Activated CD4-positive, alpha-beta memory T cell treated with anti-CD3 and anti-CD28 coated beads, Interleukin-2, amount 10 ng/mL, durations not matched to agents 7 days and 5 days (primary cell): Measurements from ENCODE around the gene C1orf167. TPM values are rescaled to one million over a fixed set of nuclear protein-coding genes. Genes with fewer than 3 reads are reported as not detected.

Experiments
- CTCF ChIA-PET: fragments of 350-600 bp; sonication (Branson Sonifier 250); formaldehyde crosslinking; loops from one replicate; lab custom pipeline; 2021; ENCODE audit warnings: antibody characterized with exemption, inconsistent platforms; lab: Charles Lee
- POLR2A ChIA-PET: fragments of 350-600 bp; sonication (Branson Sonifier 250); formaldehyde crosslinking; loops from one replicate; lab custom pipeline; 2021; ENCODE audit warnings: antibody characterized with exemption; lab: Charles Lee
- DNase-seq: peaks from one replicate; pipeline ENCODE4 v3.0.0-alpha.2; 2020
- H3K27ac Mint-ChIP-seq: one replicate; pipeline ENCODE4 v1.8.0; 2021; ENCODE audit warnings: mild to moderate bottlenecking, mixed read lengths
- H3K27me3 Mint-ChIP-seq: one replicate; pipeline ENCODE4 v1.8.0; 2021; ENCODE audit warnings: mixed read lengths
- H3K36me3 Mint-ChIP-seq: one replicate; pipeline ENCODE4 v1.8.0; 2021; ENCODE audit warnings: low read depth, mixed read lengths
- H3K4me1 Mint-ChIP-seq: one replicate; pipeline ENCODE4 v1.8.0; 2021; ENCODE audit warnings: mixed read lengths
- H3K4me3 Mint-ChIP-seq: one replicate; pipeline ENCODE4 v1.8.0; 2021; ENCODE audit warnings: mild to moderate bottlenecking, mixed read lengths
- H3K9me3 Mint-ChIP-seq: one replicate; pipeline ENCODE4 v1.8.0; 2021; ENCODE audit warnings: mixed read lengths
- total RNA-seq, 2 experiments: library from RNA; stranded (reverse); gene quantifications; one replicate each; pipeline ENCODE4 v1.2.3, GENCODE V29; 2021

The C1orf167 gene
- total RNA-seq, 2 experiments from 2014 or later: 0.25 TPM; not detected in 1

DNA sequence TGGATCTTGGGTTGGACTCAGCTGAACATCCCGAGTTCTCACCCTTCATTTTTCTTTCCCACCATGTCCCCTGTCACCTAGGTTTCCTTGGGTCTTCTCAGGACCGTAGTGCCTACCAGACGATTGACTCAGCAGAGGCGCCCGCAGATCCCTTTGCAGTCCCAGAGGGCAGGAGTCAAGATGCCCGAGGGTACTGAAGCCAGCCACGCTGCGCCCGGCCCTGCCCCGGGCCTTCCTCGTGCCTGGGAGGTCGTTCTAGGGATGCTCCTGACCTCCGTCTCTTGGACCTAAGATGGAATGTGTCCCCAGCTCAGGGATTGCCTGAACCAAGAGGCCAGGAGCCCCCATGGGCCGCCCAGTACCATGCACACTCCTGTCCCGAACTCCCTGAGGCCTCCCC, 12.0 kb upstream of the C1orf167 start:
- no peaks in the 10 kb centered on the region for H3K9me3 Mint-ChIP-seq
- H3K27me3 Mint-ChIP-seq: no peaks in the 10 kb centered on the region
- H3K4me3 Mint-ChIP-seq: no peak overlapping the region
- H3K27ac Mint-ChIP-seq: no peak overlapping the region
- ChIA-PET POLR2A (interaction anchor here (0.8 to 2.3 kb wide), 3 partner anchors 14 to 158 kb away, joined by 3 to 12 read pairs (median 4); partner anchors contain the start of genes AGTRAP and FBXO6), CTCF (interaction anchor here (1.0 to 2.4 kb wide), 6 partner anchors 9 to 101 kb away, joined by 3 to 15 read pairs (median 8); partner anchors contain the start of gene FBXO6)
- no peak for DNase-seq
- H3K36me3 Mint-ChIP-seq: peaks cover 27% of the 10 kb centered on the region
- H3K4me1 Mint-ChIP-seq: peaks cover 39% of the 10 kb centered on the region

DNA sequence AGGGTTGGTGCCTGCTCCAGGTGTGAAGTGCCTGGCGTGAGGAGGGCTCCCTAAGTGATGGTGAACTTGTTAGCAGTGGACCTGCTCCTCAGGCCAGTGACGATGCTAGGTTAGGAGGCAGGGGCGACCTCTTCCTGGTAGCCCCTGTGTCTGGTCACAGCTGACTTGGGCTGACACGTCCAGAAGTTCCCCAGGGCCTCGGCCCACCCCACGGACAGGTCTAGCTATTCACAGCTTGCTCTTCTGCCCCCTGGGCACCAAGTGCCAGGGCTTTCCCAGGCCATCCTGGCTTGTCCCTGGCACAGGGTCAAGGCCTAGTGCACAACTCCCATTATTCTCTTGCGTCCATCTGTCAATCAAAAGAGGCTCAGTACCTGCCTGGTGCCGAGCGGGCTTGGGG, 10.9 kb upstream of the C1orf167 start:
- Mint-ChIP-seq H3K27ac (no peak overlapping the region), H3K4me3 (no peak overlapping the region), H3K4me1 (peaks cover 33% of the 10 kb centered on the region), H3K27me3 (peaks cover 5% of the 10 kb centered on the region), H3K36me3 (peaks cover 22% of the 10 kb centered on the region), H3K9me3 (no peaks in the 10 kb centered on the region)
- ChIA-PET POLR2A (no interaction called here), CTCF (no interaction called here)
- no peak for DNase-seq

DNA sequence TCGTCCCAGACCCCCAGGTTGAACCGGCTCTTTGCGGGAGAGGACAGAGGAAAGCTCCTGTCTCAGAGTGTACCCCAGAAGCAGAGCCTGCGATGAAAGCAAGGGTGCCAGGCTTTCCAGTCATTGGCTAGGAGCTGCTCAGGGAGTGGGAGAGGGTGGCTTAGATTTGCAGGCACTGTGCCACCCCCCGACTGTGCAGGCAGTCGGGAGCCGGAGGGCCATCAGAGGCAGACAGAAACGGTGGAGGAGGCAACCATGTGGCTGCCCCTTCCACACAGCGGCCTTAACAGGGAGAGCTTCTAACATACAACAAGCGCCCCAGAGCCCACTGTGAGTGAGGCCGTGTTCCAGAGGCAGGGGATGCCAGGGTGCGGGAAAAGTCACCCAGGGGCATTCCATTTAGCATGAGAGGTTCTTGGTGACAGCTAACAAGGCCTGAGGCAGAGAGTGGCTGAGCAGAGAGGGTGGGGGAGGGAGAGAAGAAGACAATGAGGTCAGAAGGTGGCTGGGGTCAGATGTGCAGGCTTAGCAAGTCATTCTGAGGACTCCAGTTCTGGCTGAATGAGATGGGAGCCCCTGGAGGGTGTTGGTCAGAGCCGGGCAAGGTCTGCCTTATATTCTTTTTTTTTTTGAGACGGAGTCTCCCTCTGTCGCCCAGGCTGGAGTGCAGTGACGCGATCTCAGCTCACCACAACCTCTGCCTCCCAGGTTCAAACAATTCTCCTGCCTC, 9.5 kb upstream of the C1orf167 start:
- H3K9me3 Mint-ChIP-seq: no peaks in the 10 kb centered on the region
- peaks cover 25% of the 10 kb centered on the region for H3K4me1 Mint-ChIP-seq
- no peak for DNase-seq
- peaks cover 15% of the 10 kb centered on the region for H3K27me3 Mint-ChIP-seq
- H3K36me3 Mint-ChIP-seq: peaks cover 14% of the 10 kb centered on the region
- no peak overlapping the region for H3K27ac Mint-ChIP-seq
- H3K4me3 Mint-ChIP-seq: no peak overlapping the region
- ChIA-PET CTCF (interaction anchor here (1.4 kb wide), 1 partner anchor 88 kb away, joined by 6 read pairs; the partner anchor contains the start of gene FBXO6), POLR2A (interaction anchor here (1.1 kb wide), 1 partner anchor 33 kb away, joined by 5 read pairs; no protein-coding TSS in a partner anchor)

DNA sequence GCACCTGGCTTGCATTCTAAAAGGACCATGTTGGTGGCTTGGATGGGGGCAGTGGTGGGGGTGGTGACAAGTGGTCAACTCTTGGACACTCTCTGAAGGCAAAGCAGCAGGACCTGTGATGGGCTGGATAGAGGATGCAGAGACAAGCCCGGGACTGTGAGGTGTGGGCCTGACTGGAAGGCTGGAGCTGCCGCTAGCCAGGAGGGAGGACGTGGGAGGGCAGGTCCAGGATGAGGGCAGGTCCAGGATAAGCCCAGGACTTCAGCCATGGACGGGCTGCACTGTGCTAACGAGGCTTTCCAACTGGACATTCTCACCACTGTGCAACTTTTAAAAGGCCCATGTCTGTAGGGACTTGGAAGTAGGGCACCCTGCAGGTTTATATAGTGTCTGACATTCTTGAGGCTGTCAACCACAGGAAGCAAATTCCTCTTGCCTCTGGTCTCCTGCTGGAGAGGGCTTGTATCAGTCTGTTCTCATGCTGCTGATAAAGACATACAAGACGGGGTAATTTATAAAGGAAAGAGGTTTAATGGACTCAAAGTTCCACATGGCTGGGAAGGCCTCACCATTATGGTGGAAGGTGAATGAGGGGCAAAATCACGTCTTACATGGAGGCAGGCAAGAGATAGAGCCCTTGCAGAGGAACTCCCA, 8.3 kb upstream of the C1orf167 start:
- Mint-ChIP-seq H3K27ac (no peak overlapping the region), H3K36me3 (peaks cover 9% of the 10 kb centered on the region), H3K9me3 (no peaks in the 10 kb centered on the region), H3K27me3 (peaks cover 15% of the 10 kb centered on the region), H3K4me1 (peaks cover 19% of the 10 kb centered on the region), H3K4me3 (no peak overlapping the region)
- CTCF ChIA-PET: interaction anchor here (0.7 kb wide), 1 partner anchor 12 kb away, joined by 4 read pairs; no protein-coding TSS in a partner anchor
- no peak for DNase-seq
- POLR2A ChIA-PET: no interaction called here

DNA sequence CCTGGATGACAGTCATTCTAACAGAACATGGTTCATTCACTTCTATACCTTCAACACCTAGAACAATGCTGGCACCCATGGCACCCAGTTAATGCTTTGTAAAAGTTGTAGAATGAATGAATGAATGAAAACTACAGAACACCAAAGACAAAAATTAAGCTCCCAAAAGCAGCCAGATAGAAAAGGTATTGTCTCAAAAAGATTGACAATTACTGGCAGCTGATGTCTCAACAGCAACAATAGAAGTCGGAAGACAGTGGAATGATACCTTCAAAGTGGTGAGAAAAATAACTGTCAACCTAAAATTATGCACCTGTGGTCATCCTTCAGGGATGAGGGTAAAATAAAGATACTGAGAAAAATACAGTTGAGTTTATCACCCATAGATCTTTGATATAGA, 4.9 kb upstream of the C1orf167 start:
- CTCF ChIA-PET: interaction anchor here (1.0 to 1.5 kb wide), 2 partner anchors 21 to 107 kb away, joined by 3 to 4 read pairs; partner anchors contain the start of gene AGTRAP
- Mint-ChIP-seq H3K4me1 (peaks cover 11% of the 10 kb centered on the region), H3K27me3 (peaks cover 29% of the 10 kb centered on the region), H3K4me3 (no peak overlapping the region), H3K9me3 (no peaks in the 10 kb centered on the region), H3K36me3 (no peaks in the 10 kb centered on the region), H3K27ac (no peak overlapping the region)
- POLR2A ChIA-PET: no interaction called here
- no peak for DNase-seq

DNA sequence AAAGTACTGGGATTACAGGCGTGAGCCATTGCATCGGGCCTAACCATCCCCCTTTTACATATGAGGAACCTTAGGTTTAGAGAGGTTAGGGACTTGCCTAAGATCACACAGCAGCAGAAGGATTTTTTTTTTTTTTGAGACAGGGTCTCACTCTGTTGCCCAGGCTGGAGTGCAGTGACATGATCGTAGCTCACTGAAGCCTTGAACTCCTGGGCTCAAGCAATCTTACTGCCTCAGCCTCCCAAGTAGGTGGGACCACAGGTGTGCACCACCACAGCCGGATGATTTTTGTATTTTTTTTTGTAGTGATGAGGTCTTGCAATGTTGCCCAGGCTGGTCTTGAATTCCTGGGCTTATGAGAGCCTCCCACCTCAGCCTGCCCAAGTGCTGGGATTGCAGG, 2.2 kb upstream of the C1orf167 start:
- CTCF ChIA-PET: no interaction called here

DNA sequence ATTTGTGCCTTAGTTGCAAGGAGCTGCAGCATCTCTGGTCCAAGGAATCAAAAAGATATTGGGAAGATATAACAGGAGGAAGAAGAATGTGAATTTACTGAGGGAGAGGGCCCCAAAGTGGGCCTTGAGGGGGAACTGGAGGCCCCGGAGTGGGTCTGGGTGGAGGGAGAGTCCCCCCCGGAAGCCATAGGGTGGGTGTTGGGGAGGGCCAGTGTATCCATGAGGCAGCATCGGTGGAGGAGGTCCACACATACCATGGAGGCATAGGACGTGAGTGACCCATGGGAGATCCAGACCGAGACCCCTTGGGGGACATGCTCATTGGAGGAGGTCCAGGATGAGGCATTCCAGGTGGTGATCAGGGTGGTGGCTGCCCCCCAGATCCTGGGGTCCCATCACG, 708 bp upstream of the C1orf167 start:
- POLR2A ChIA-PET: no interaction called here
- Mint-ChIP-seq H3K27ac (no peak overlapping the region), H3K4me1 (no peaks in the 10 kb centered on the region), H3K9me3 (no peaks in the 10 kb centered on the region), H3K27me3 (peaks cover 38% of the 10 kb centered on the region), H3K4me3 (no peak overlapping the region), H3K36me3 (no peaks in the 10 kb centered on the region)
- no peak for DNase-seq
- CTCF ChIA-PET: no interaction called here

More for the DNA sequence above, 2.2 kb upstream of the C1orf167 start:
- no peak for DNase-seq
- H3K27ac Mint-ChIP-seq: no peak overlapping the region
- peaks cover 44% of the 10 kb centered on the region for H3K27me3 Mint-ChIP-seq
- H3K4me3 Mint-ChIP-seq: no peak overlapping the region
- POLR2A ChIA-PET: no interaction called here
- no peaks in the 10 kb centered on the region for H3K36me3 Mint-ChIP-seq
- no peaks in the 10 kb centered on the region for H3K4me1 Mint-ChIP-seq
- no peaks in the 10 kb centered on the region for H3K9me3 Mint-ChIP-seq

DNA sequence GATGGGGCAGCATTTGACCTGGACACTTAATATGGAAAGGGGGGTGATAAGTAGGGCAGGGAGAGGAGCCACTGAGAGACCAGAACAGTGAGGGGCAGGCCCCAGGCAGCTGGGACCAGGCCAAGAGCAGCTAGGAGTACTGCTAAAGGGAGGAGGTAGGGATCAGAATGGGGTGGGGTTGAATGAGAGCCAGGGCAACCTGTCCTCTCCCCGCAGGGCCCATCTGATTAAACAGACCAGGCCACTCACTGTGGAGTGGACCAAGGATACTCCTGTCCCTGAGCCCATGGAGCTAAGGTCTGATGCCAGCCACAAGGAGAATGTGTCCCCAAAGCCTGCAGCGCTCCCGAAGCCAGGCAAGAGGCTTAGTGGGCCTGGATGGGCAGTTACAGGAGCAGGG, 2.1 kb downstream of the C1orf167 start:
- CTCF ChIA-PET: no interaction called here
- no peaks in the 10 kb centered on the region for H3K4me1 Mint-ChIP-seq
- POLR2A ChIA-PET: interaction anchor here (1.8 kb wide), 1 partner anchor 143 kb away, joined by 6 read pairs; no protein-coding TSS in a partner anchor
- no peak for DNase-seq
- no peaks in the 10 kb centered on the region for H3K9me3 Mint-ChIP-seq
- no peak overlapping the region for H3K27ac Mint-ChIP-seq
- no peak overlapping the region for H3K4me3 Mint-ChIP-seq
- peaks cover 29% of the 10 kb centered on the region for H3K27me3 Mint-ChIP-seq
- no peaks in the 10 kb centered on the region for H3K36me3 Mint-ChIP-seq

DNA sequence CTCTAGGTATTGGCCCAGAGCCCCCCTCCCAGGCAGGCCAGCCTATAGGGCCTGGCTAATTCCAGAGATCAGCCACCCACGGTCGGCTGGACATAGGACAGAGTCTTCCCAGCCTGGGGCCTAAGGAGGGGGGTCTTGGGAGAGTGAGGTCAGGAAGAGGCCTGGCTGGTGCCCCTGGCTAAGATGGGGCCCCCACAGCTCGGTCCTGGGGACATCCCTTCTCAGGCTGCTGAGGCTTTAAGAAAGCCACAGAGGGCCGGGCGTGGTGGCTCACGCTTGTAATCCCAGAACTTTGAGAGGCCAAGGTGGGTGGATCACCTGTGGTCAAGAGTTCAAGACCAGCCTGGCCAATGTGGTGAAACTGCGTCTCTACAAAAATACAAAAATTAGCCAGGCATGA, 2.5 kb downstream of the C1orf167 start:
- ChIA-PET CTCF (no interaction called here), POLR2A (interaction anchor here (1.8 kb wide), 1 partner anchor 143 kb away, joined by 6 read pairs; no protein-coding TSS in a partner anchor)
- H3K4me3 Mint-ChIP-seq: no peak overlapping the region
- no peak for DNase-seq
- peaks cover 29% of the 10 kb centered on the region for H3K27me3 Mint-ChIP-seq
- no peak overlapping the region for H3K27ac Mint-ChIP-seq
- no peaks in the 10 kb centered on the region for H3K4me1 Mint-ChIP-seq
- no peaks in the 10 kb centered on the region for H3K36me3 Mint-ChIP-seq
- H3K9me3 Mint-ChIP-seq: no peaks in the 10 kb centered on the region

DNA sequence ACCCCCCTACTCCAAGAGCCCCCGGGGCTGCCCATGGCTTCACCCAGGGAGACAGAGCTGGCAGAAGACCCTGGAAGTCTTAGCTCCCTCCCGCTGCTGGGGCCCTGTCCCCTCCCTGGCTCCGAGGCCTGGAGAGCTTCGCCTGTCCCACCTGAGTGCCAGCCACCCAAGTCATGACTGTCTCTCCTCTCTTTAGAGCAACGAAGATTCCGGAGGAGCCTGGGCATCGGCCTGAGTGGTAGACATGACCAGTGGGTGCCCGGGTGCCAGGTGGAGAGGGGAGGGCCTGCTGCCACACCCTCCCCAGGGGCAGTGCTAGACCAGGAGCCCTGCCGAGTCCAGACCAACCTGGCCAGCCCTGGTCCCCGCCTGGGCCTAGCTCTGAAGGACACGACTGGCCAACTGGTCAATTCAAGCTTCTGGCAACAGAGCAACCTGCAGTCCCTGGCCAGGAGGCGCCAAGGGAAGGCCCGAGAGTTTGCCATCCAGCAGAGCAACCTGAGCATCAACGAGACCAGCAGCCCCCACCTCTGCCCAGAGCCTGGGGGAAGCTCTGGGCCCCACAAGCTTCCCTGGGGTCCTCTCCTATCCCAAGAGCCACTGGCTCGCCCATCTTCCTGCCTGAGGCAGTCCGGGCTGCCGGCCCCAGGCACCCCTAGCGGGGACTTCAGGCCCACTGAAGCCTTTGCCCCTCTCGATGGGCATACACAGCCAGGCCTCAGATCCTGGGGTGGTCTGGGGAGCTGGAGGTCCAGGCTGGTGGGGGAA, 3.9 kb downstream of the C1orf167 start:
- Mint-ChIP-seq H3K4me1 (no peaks in the 10 kb centered on the region), H3K27ac (no peak overlapping the region), H3K9me3 (no peaks in the 10 kb centered on the region), H3K27me3 (peaks cover 22% of the 10 kb centered on the region), H3K4me3 (no peak overlapping the region), H3K36me3 (no peaks in the 10 kb centered on the region)
- POLR2A ChIA-PET: interaction anchor here (1.8 kb wide), 1 partner anchor 142 kb away, joined by 6 read pairs; no protein-coding TSS in a partner anchor
- CTCF ChIA-PET: no interaction called here
- DNase-seq: no peak

DNA sequence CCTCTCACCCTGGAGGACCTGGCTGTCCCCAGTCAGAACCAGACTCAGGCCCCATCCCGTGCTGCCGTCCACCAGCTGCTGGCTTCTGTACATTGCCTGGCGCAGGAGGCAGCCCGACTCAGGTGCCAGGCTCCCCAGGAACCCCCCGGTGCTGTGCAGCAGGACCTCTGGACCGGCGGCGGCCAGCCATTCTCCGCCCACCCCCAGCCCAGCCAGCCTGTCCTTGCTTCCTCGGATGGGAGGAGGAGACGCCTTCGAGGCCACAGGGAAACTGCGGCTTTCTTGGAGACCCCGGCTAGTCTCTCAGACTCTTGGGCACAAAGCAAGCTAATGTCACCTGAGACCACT, 4.4 kb downstream of the C1orf167 start:
- Mint-ChIP-seq H3K27me3 (peaks cover 20% of the 10 kb centered on the region), H3K4me1 (no peaks in the 10 kb centered on the region), H3K36me3 (no peaks in the 10 kb centered on the region), H3K4me3 (no peak overlapping the region), H3K9me3 (no peaks in the 10 kb centered on the region), H3K27ac (no peak overlapping the region)
- ChIA-PET CTCF (no interaction called here), POLR2A (no interaction called here)
- DNase-seq: no peak

DNA sequence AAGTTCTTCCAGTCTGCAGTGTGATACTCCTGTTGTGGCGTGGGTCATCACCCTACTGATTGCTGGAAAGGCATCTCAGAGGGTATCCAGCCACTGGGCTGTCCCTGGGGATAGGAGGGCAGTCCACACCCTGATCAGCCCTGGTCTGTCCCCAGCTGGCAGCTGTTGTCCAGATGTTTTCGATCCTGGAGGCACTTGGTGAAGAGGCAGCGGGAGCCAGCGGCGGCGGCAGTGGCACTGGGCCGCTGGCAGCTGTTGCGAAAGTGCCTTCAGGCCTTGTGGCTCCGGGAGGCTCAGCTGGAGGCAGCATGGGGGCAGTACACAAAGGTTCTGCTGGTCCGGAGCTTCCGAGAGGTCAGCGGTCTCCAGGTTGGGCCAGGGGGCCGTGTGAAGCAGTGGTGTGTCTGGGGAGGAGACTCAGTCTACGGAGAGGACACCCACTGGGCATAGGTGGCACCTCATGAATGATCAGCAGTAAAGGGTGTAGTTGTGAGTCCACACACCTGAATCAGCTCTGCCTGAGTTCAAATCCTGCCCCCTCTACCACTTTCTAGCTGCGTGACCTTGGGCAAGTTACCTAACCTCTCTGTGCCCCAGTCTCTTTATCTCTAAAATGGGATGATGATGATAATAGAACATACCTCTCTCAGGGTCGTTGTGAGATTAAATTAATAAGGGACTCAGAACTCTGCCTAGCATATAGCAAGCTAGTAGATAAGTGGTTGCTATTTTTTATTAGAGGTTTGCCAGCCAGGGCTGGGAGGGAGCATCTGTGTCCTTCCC, 6.1 kb downstream of the C1orf167 start:
- H3K36me3 Mint-ChIP-seq: no peaks in the 10 kb centered on the region
- H3K4me3 Mint-ChIP-seq: no peak overlapping the region
- DNase-seq: no peak
- peaks cover 6% of the 10 kb centered on the region for H3K27me3 Mint-ChIP-seq
- H3K9me3 Mint-ChIP-seq: no peaks in the 10 kb centered on the region
- no peak overlapping the region for H3K27ac Mint-ChIP-seq
- no peaks in the 10 kb centered on the region for H3K4me1 Mint-ChIP-seq
- ChIA-PET CTCF (no interaction called here), POLR2A (no interaction called here)
